Activated gamma-delta T cell treated with anti-CD3 and anti-CD28 coated beads, Interleukin-2, amount 50 U/mL, for 16 hours (primary cell): Measurements from ENCODE around the gene ERVFRD-1.

ENCODE experiments used
- DNase-seq: peaks from one replicate; pipeline ENCODE4 v3.0.0-alpha.2; 2020; ENCODE audit warnings: low read depth

ERVFRD-1 gene

GRCh38 chr6:11110921-11111768, at the start of gene ERVFRD-1:
Gene ERVFRD-1 (minus strand): TSS chr6:11111725. CDS start chr6:11105310, 6,415 bp downstream.
- no peak for DNase-seq

GRCh38 chr6:11160199-11160598, 48.7 kb upstream of the ERVFRD-1 start:
- no peak for DNase-seq

- no peak for DNase-seq
These were observed 44.1 kb upstream of the ERVFRD-1 start for GRCh38 chr6:11155589-11155988.

- no peak for DNase-seq
These were observed 41.9 kb upstream of the ERVFRD-1 start for GRCh38 chr6:11153447-11153846.

GRCh38 chr6:11152581-11152980, 41.1 kb upstream of the ERVFRD-1 start:
- no peak for DNase-seq

GRCh38 chr6:11151488-11151887, 40.0 kb upstream of the ERVFRD-1 start:
- no peak for DNase-seq

GRCh38 chr6:11149551-11149950, 38.0 kb upstream of the ERVFRD-1 start:
- DNase-seq, result no peak

GRCh38 chr6:11146117-11146826, 34.7 kb upstream of the ERVFRD-1 start:
- DNase-seq, result no peak

- peak; percentile 61 for DNase-seq
These were observed 32.9 kb upstream of the ERVFRD-1 start for GRCh38 chr6:11144393-11144851.

- no peak for DNase-seq
These were observed 32.2 kb upstream of the ERVFRD-1 start for GRCh38 chr6:11143394-11144371.

GRCh38 chr6:11142296-11143027, 30.9 kb upstream of the ERVFRD-1 start:
- no peak for DNase-seq

- DNase-seq, result no peak
These were observed 29.8 kb upstream of the ERVFRD-1 start for GRCh38 chr6:11141295-11141694.

GRCh38 chr6:11140056-11140455, 28.5 kb upstream of the ERVFRD-1 start:
- DNase-seq, result no peak

GRCh38 chr6:11139051-11139960, 27.8 kb upstream of the ERVFRD-1 start:
- DNase-seq, result no peak

- DNase-seq, result no peak
These were observed 25.3 kb upstream of the ERVFRD-1 start for GRCh38 chr6:11136809-11137208.

- no peak for DNase-seq
These were observed 21.8 kb upstream of the ERVFRD-1 start for GRCh38 chr6:11133281-11133680.

GRCh38 chr6:11132194-11132888, 20.8 kb upstream of the ERVFRD-1 start:
- no peak for DNase-seq

GRCh38 chr6:11130605-11131004, 19.1 kb upstream of the ERVFRD-1 start:
- no peak for DNase-seq

- DNase-seq, result no peak
These were observed 18.5 kb upstream of the ERVFRD-1 start for GRCh38 chr6:11129908-11130565.
